ENCODE data around the gene SRGAP3.

DNA sequence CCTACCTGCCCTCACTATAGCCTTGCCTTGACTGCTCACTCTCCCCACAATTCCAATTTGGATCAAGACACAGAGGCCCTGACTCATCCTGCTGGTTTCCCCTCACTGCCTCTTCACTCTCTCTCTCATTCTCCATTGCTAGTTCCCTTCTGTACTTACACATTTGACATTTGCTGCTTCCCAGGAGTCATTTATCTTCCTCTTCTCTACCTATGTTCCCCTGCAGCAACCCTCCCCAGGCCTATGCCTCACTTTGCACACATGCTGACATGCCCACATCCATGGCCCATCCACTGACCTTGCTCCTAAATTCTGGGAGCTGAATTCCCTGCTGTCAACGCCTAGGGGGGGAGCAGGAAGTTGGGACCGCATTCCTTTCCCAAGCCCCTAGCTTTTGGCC lies 82.2 kb downstream of the SRGAP3 start:
- TF ChIP-seq, protein P1, sequence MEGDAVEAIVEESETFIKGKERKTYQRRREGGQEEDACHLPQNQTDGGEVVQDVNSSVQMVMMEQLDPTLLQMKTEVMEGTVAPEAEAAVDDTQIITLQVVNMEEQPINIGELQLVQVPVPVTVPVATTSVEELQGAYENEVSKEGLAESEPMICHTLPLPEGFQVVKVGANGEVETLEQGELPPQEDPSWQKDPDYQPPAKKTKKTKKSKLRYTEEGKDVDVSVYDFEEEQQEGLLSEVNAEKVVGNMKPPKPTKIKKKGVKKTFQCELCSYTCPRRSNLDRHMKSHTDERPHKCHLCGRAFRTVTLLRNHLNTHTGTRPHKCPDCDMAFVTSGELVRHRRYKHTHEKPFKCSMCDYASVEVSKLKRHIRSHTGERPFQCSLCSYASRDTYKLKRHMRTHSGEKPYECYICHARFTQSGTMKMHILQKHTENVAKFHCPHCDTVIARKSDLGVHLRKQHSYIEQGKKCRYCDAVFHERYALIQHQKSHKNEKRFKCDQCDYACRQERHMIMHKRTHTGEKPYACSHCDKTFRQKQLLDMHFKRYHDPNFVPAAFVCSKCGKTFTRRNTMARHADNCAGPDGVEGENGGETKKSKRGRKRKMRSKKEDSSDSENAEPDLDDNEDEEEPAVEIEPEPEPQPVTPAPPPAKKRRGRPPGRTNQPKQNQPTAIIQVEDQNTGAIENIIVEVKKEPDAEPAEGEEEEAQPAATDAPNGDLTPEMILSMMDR (conservative IDR thresholded peaks at IDR 0.05; ENCODE audit: low read length): no peak
- TF ChIP-seq EZH2phosphoT487 (IDR thresholded peaks at IDR 0.05; ENCODE audit: borderline replicate concordance): no peak

Data from Loucy (cell line).